Panc1 (cell line): ENCODE data around the gene AP3B1. TPM values are rescaled to one million over a fixed set of nuclear protein-coding genes. Genes with fewer than 3 reads are reported as not detected.

Experiments
- ATAC-seq: fragments of 200-7000 bp; cut with Tn5 transposase; 2 replicates; pipeline ENCODE4 v1.9.1; 2020; ENCODE audit warnings: mild to moderate bottlenecking, moderate library complexity
- BruUV-seq: library from RNA; stranded (reverse); fragments of 400-500 nt; replicated peaks from 2 replicates; lab custom pipeline; 2021; lab: Mats Ljungman, UMichigan
- CTCF ChIA-PET: fragments of 300-600 bp; sonication (Branson Sonifier 250); formaldehyde crosslinking; loops from one replicate; lab custom pipeline; 2022; ENCODE audit warnings: antibody characterized with exemption; lab: Charles Lee
- POLR2A ChIA-PET: fragments of 300-600 bp; sonication (Branson Sonifier 250); formaldehyde crosslinking; loops from one replicate; lab custom pipeline; 2022; ENCODE audit warnings: antibody characterized with exemption; lab: Charles Lee
- DNase-seq: peaks from one replicate; pipeline ENCODE4 v3.0.0-alpha.2; 2010; ENCODE audit warnings: low read depth, low spot score
- H3K27ac ChIP-seq: 2 replicates; pipeline ENCODE4 v1.5.1; 2011; ENCODE audit warnings: mild to moderate bottlenecking, low read length, inconsistent platforms
- H3K27me3 ChIP-seq: fragments of 200-500 bp; sonication (Bioruptor generic); 2 replicates; pipeline ENCODE4 v1.6.0; 2014; ENCODE audit warnings: low read length, inconsistent platforms; ENCODE audit not compliant: control insufficient read depth, insufficient read depth
- H3K36me3 ChIP-seq: fragments of 200-500 bp; sonication (Bioruptor generic); 2 replicates; pipeline ENCODE4 v1.5.1; 2014; ENCODE audit warnings: inconsistent platforms, mild to moderate bottlenecking, low read length, moderate library complexity; ENCODE audit not compliant: control insufficient read depth, insufficient read depth
- H3K4me1 ChIP-seq: 2 replicates; pipeline ENCODE4 v1.5.1; 2011; ENCODE audit warnings: inconsistent platforms, mild to moderate bottlenecking, low read length, moderate library complexity; ENCODE audit not compliant: control insufficient read depth, insufficient read depth
- H3K4me3 ChIP-seq, 2 experiments: 2 replicates each; pipeline ENCODE4 v1.5.1; 2011 to 2012; ENCODE audit warnings: low read depth in 2 of 2, low read length in 2 of 2, mild to moderate bottlenecking in 2 of 2, inconsistent platforms in 1 of 2, moderate library complexity in 1 of 2
- H3K9me3 ChIP-seq: fragments of 200-500 bp; sonication (Bioruptor generic); 2 replicates; pipeline ENCODE4 v1.5.1; 2014; ENCODE audit warnings: low read depth, mild to moderate bottlenecking, inconsistent platforms, low read length, moderate library complexity; ENCODE audit not compliant: control insufficient read depth, insufficient read depth
- POLR2AphosphoS5 ChIP-seq: IDR thresholded peaks from 2 replicates; pipeline ENCODE4 v1.6.1; 2012; ENCODE audit warnings: mild to moderate bottlenecking, low read depth, low read length, moderate library complexity
- SIN3A ChIP-seq: IDR thresholded peaks from 2 replicates; pipeline ENCODE4 v1.6.1; 2012; ENCODE audit warnings: low read depth, mild to moderate bottlenecking, low read length, moderate library complexity, borderline replicate concordance; ENCODE audit not compliant: insufficient read depth
- TCF7L2 ChIP-seq: IDR thresholded peaks from 2 replicates; pipeline ENCODE4 v1.6.1; 2011; ENCODE audit warnings: mild to moderate bottlenecking, low read depth, low read length, inconsistent platforms
- in situ Hi-C: cut with HindIII; loops from 2 replicates; pipeline ENCODE4 v1.10.0; 2016; ENCODE audit warnings: low sequenced_read_pairs, low pct_unique_long_range_greater_than_20kb
- intact Hi-C: fragments of 100-400 bp; cut with micrococcal nuclease; formaldehyde crosslinking; loops from one replicate; pipeline ENCODE4 v1.10.0; 2022; ENCODE audit not compliant: unreplicated experiment
- total RNA-seq: library from RNA; stranded (reverse); gene quantifications from one replicate; pipeline ENCODE4 v1.2.1, GENCODE V29; 2021; ENCODE audit not compliant: unreplicated experiment
- TF ChIP-seq, protein P1 (sequence below): fragments of 450-650 bp; IDR thresholded peaks from 2 replicates; pipeline ENCODE4 v1.5.1; 2017; ENCODE audit warnings: mild to moderate bottlenecking
- TF ChIP-seq, protein P2 (sequence below), 2 experiments: IDR thresholded peaks; 2 replicates each; pipeline ENCODE4 v1.6.1; 2011 to 2012; ENCODE audit warnings: low read depth in 2 of 2, control low read depth in 1 of 2, low read length in 1 of 2, mild to moderate bottlenecking in 1 of 2, moderate library complexity in 1 of 2; ENCODE audit not compliant: insufficient read depth in 1 of 2

AP3B1 gene
- total RNA-seq, 1 experiment from 2014 or later: 55.4 TPM

DNA sequence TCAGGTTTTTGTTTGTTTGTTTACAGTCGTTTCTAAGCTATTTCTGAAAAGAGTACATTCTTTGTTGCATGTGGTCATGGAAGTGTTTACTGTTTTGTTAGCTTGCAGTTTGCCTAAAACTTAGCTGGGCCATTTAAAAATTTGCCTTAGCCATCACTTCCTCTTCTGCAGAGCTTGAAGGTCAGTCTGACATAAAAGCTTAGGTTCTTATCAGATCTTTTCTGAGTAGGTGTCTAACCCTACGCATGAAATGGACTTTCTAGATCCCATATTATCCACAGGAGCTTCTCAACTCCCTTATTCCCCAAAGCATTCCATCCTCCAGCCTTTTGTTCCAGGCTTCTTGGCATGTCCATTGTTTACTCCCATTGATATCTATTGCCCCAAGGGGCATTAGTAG lies 90.3 kb downstream of the AP3B1 start:
- BruUV-seq: no TSS peak
- no peaks in the 10 kb centered on the region for H3K36me3 ChIP-seq
- CTCF ChIA-PET: no interaction called here

DNA sequence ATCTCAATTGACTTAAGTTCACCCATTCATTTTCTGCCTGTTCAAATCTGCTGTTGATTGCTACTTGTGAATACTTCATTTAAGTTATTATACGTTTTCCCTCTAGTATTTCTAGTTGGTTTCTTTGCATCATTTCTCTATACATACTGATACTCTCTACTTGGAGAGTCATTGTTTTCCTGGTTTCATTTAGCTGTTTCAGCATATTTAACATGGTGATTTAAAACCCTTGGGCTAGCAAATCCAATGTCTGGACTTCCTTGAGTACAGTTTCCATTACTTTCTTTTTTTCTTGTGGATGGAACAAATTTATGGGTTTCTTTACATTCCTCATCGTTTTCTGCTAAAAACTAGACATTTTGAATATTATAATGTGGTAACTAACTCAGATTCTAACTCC lies 90.7 kb downstream of the AP3B1 start:
- Histone ChIP-seq H3K4me3 (no peak overlapping the region), H3K36me3 (no peaks in the 10 kb centered on the region), H3K4me1 (no peaks in the 10 kb centered on the region), H3K9me3 (no peaks in the 10 kb centered on the region), H3K27ac (no peak overlapping the region), H3K27me3 (no peaks in the 10 kb centered on the region)
- DNase-seq: no peak
- intact Hi-C loops: no loop called here
- CTCF ChIA-PET: no interaction called here
- TF ChIP-seq, protein P1, sequence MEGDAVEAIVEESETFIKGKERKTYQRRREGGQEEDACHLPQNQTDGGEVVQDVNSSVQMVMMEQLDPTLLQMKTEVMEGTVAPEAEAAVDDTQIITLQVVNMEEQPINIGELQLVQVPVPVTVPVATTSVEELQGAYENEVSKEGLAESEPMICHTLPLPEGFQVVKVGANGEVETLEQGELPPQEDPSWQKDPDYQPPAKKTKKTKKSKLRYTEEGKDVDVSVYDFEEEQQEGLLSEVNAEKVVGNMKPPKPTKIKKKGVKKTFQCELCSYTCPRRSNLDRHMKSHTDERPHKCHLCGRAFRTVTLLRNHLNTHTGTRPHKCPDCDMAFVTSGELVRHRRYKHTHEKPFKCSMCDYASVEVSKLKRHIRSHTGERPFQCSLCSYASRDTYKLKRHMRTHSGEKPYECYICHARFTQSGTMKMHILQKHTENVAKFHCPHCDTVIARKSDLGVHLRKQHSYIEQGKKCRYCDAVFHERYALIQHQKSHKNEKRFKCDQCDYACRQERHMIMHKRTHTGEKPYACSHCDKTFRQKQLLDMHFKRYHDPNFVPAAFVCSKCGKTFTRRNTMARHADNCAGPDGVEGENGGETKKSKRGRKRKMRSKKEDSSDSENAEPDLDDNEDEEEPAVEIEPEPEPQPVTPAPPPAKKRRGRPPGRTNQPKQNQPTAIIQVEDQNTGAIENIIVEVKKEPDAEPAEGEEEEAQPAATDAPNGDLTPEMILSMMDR: no peak
- TF ChIP-seq SIN3A (no peak), TCF7L2 (no peak), POLR2AphosphoS5 (no peak)
- TF ChIP-seq, protein P2, sequence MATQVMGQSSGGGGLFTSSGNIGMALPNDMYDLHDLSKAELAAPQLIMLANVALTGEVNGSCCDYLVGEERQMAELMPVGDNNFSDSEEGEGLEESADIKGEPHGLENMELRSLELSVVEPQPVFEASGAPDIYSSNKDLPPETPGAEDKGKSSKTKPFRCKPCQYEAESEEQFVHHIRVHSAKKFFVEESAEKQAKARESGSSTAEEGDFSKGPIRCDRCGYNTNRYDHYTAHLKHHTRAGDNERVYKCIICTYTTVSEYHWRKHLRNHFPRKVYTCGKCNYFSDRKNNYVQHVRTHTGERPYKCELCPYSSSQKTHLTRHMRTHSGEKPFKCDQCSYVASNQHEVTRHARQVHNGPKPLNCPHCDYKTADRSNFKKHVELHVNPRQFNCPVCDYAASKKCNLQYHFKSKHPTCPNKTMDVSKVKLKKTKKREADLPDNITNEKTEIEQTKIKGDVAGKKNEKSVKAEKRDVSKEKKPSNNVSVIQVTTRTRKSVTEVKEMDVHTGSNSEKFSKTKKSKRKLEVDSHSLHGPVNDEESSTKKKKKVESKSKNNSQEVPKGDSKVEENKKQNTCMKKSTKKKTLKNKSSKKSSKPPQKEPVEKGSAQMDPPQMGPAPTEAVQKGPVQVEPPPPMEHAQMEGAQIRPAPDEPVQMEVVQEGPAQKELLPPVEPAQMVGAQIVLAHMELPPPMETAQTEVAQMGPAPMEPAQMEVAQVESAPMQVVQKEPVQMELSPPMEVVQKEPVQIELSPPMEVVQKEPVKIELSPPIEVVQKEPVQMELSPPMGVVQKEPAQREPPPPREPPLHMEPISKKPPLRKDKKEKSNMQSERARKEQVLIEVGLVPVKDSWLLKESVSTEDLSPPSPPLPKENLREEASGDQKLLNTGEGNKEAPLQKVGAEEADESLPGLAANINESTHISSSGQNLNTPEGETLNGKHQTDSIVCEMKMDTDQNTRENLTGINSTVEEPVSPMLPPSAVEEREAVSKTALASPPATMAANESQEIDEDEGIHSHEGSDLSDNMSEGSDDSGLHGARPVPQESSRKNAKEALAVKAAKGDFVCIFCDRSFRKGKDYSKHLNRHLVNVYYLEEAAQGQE (IDR thresholded peaks at IDR 0.05; ENCODE audit: insufficient read depth in 1 of 2, low read depth in 2 of 2, low read length in 1 of 2): no peak
- no TSS peak for BruUV-seq
- POLR2A ChIA-PET: interaction anchor here (0.6 kb wide), 1 partner anchor 11 kb away, joined by 4 read pairs; no protein-coding TSS in a partner anchor
- ATAC-seq: no peak
- in situ Hi-C loops: no loop called here

More for the DNA sequence above, 90.3 kb downstream of the AP3B1 start:
- intact Hi-C loops (no loop called here), in situ Hi-C loops (no loop called here)
- ATAC-seq (no peak), DNase-seq (no peak)
- TF ChIP-seq, protein P2 (IDR thresholded peaks at IDR 0.05; ENCODE audit: insufficient read depth in 1 of 2, low read depth in 2 of 2, low read length in 1 of 2): no peak
- no peak for TF ChIP-seq TCF7L2
- no peak for TF ChIP-seq POLR2AphosphoS5
- TF ChIP-seq, protein P1: no peak
- no peak for TF ChIP-seq SIN3A
- H3K27ac ChIP-seq: no peak overlapping the region
- POLR2A ChIA-PET: interaction anchor here (0.6 kb wide), 1 partner anchor 11 kb away, joined by 4 read pairs; no protein-coding TSS in a partner anchor
- no peaks in the 10 kb centered on the region for H3K4me1 ChIP-seq
- no peaks in the 10 kb centered on the region for H3K27me3 ChIP-seq
- H3K9me3 ChIP-seq: no peaks in the 10 kb centered on the region
- H3K4me3 ChIP-seq: no peak overlapping the region
